Coronary artery (tissue), 2 donors: Measurements from ENCODE around the gene SLC13A1.

Experiments used
- DNase-seq: peaks from one replicate; pipeline ENCODE4 v3.0.0-alpha.2; 2017; ENCODE audit warnings: low spot score
- H3K27ac ChIP-seq, 2 donors: fragments of 200-600 bp; sonication (generic); one replicate each; pipeline ENCODE4 v1.5.1; 2016 to 2019
- H3K4me3 ChIP-seq: fragments of 200-600 bp; sonication (generic); 2 replicates; pipeline ENCODE4 v1.5.1; 2016; ENCODE audit warnings: mild to moderate bottlenecking, moderate library complexity
- CTCF ChIP-seq: fragments of 200-600 bp; sonication (generic); IDR thresholded peaks from one replicate; pipeline ENCODE4 v1.5.1; 2019; ENCODE audit warnings: antibody characterized with exemption

The SLC13A1 gene

GRCh38 chr7:123131556-123131955 is 68.2 kb downstream of the SLC13A1 start:
- H3K4me3 ChIP-seq: no peak overlapping the region
- H3K27ac ChIP-seq: no peak overlapping the region
- no peak for DNase-seq
- TF ChIP-seq CTCF: no peak

- H3K4me3 ChIP-seq: no peak overlapping the region
- DNase-seq: no peak
- TF ChIP-seq CTCF: no peak
- no peak overlapping the region for H3K27ac ChIP-seq
These were observed 68.6 kb downstream of the SLC13A1 start for GRCh38 chr7:123131140-123131539.

DNA sequence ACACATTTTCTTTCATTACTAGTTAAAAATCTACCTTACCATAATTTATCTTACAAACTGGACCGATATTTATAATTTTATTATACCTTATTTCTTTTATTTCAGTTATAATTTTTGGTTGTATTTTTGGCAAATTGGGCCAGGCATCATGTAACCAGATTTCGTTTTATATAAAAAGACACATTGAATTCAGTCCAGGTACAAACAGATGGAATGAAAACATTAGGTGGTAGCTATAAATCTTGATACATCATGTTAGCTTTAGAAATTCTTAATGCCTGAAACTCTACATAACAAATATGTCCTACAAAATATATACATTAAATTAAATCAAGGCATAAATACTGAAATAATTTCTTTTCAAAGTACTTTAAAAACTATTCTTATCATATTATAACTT is 73.1 kb downstream of the SLC13A1 start:
- no peak for TF ChIP-seq CTCF
- H3K27ac ChIP-seq: no peak overlapping the region

DNA sequence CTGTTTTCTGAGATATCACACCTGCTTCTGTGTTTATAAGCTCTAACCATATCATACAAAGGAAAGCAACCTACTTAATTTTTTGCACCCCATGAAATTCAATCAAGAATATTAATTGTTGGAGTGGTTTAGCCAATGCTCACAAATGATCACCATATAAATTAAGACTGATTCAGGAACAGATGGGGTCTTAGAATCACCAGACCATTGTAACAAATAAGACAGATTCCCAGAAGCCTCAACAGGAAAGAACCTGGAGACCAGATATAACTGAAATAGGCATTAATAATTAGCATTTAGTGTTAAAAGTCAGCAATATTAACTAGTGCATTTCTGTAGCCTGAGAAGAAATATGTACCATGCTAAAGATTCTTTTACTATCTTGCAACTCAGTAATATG is 73.6 kb downstream of the SLC13A1 start:
- TF ChIP-seq CTCF: no peak
- no peak overlapping the region for H3K27ac ChIP-seq
- no peak for DNase-seq
- no peak overlapping the region for H3K4me3 ChIP-seq

More for the DNA sequence above, 73.1 kb downstream of the SLC13A1 start:
- DNase-seq: no peak
- no peak overlapping the region for H3K4me3 ChIP-seq

GRCh38 chr7:123125231-123125630 is 74.5 kb downstream of the SLC13A1 start:
- no peak overlapping the region for H3K4me3 ChIP-seq
- DNase-seq: no peak
- H3K27ac ChIP-seq: no peak overlapping the region
- no peak for TF ChIP-seq CTCF

- Histone ChIP-seq H3K27ac (no peak overlapping the region), H3K4me3 (no peak overlapping the region)
- TF ChIP-seq CTCF: no peak
- DNase-seq: no peak
These were observed 76.9 kb downstream of the SLC13A1 start for GRCh38 chr7:123122916-123123315.

DNA sequence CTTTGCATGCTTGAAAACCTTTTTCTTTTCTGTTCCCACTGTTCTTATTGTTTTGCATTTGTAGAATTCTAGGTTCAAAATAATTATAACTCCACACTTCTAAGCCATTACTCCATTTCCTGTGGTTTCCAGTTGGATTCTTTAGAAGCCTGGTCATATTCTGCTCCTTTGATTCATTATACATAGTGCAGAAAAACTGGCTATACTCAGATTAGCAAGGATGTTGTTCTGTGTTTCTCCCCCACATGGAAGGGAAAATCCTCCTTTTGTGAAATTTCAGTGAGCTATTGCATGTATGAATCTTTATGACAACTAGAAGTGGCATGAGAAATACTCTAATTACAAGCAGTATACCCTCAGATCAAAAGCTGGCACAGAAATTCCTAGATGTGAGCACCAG is 79.5 kb downstream of the SLC13A1 start:
- DNase-seq: no peak
- no peak overlapping the region for H3K27ac ChIP-seq
- no peak overlapping the region for H3K4me3 ChIP-seq
- TF ChIP-seq CTCF: no peak
